Activated CD4-positive, alpha-beta memory T cell treated with anti-CD3 and anti-CD28 coated beads for 36 hours (primary cell): ENCODE results near the gene CMC1. TPM values are rescaled to one million over a fixed set of nuclear protein-coding genes. Genes with fewer than 3 reads are reported as not detected.

ENCODE experiments used
- CTCF ChIA-PET: fragments of 350-600 bp; sonication (Branson Sonifier 250); formaldehyde crosslinking; loops from one replicate; lab custom pipeline; 2021; ENCODE audit warnings: antibody characterized with exemption, inconsistent platforms; lab: Charles Lee
- POLR2A ChIA-PET: fragments of 350-600 bp; sonication (Branson Sonifier 250); formaldehyde crosslinking; loops from one replicate; lab custom pipeline; 2021; ENCODE audit warnings: antibody characterized with exemption; lab: Charles Lee
- DNase-seq: peaks from one replicate; pipeline ENCODE4 v3.0.0-alpha.2; 2020
- H3K27ac Mint-ChIP-seq: one replicate; pipeline ENCODE4 v1.8.0; 2021; ENCODE audit warnings: mixed read lengths
- H3K27me3 Mint-ChIP-seq: one replicate; pipeline ENCODE4 v1.8.0; 2021; ENCODE audit warnings: mixed read lengths
- H3K36me3 Mint-ChIP-seq: one replicate; pipeline ENCODE4 v1.8.0; 2021; ENCODE audit warnings: mixed read lengths
- H3K4me1 Mint-ChIP-seq: one replicate; pipeline ENCODE4 v1.8.0; 2021; ENCODE audit warnings: low read depth, mixed read lengths
- H3K4me3 Mint-ChIP-seq: one replicate; pipeline ENCODE4 v1.8.0; 2021; ENCODE audit warnings: mild to moderate bottlenecking, mixed read lengths
- H3K9me3 Mint-ChIP-seq: one replicate; pipeline ENCODE4 v1.8.0; 2021; ENCODE audit warnings: mixed read lengths
- intact Hi-C: fragments of 100-400 bp; cut with micrococcal nuclease; formaldehyde crosslinking; loops from one replicate; pipeline ENCODE4 v1.15.1; 2023
- total RNA-seq, 2 experiments: library from RNA; stranded (reverse); gene quantifications; one replicate each; pipeline ENCODE4 v1.2.3, GENCODE V29; 2021

CMC1 gene
- total RNA-seq, 2 experiments from 2014 or later: 27.5 to 28.6 TPM

DNA sequence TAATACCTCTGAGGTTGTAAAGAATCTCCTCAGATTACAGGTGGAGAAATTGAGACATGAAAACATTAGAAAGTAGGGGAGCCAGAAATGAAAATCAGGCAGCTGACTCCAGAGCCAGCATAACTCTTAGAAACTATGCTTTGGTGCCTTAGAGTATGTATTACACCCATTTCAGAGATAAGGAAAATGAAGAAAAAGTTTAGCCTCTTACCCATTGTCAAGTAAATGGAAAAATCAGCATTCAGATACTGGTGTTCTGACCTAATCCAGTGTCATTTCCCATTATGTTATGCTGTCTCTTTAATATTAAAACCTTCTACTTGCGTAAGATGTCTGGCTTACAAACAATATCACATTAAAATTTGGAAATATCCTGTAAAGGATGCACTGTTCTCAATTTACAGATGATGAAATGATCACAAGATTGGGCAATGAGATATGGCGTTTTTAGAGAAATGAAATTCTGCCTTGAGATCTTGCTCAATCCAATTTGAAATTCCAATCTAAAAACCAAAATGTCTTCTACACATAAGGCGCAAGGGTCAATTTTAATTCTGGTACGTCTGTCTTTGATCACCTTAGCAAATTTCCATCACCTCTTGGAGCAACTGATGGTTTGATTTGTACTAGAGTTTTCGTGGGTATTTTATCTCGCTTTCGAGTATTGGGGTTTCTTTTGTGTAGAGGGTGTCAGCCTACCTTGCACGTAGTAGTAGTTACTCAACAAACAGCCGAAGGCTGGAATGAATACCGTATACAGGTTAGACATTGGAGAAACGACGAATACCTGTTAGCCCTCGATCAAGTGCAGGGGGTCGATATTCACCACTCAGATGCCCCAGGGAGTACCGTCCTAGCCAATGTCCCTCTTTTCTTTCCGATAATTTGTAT lies 106.2 kb downstream of the CMC1 start:
- DNase-seq: no peak
- intact Hi-C loops: loop anchor here (1.0 to 10.0 kb wide), 3 partner anchors 106 to 993 kb away; partner anchors contain the start of gene CMC1
- ChIA-PET POLR2A (interaction anchor here (0.6 to 2.2 kb wide), 6 partner anchors 8 to 1001 kb away, joined by 3 to 12 read pairs (median 4); partner anchors contain the start of gene CMC1), CTCF (interaction anchor here (1.2 to 2.6 kb wide), 3 partner anchors 8 to 626 kb away, joined by 3 to 23 read pairs (median 7); partner anchors contain the start of gene EOMES)
- H3K27ac Mint-ChIP-seq: peak overlapping the region; percentile 88
- peaks cover 46% of the 10 kb centered on the region for H3K4me1 Mint-ChIP-seq
- H3K9me3 Mint-ChIP-seq: peaks cover 2% of the 10 kb centered on the region
- H3K4me3 Mint-ChIP-seq: peak overlapping the region; percentile 95
- peaks cover 14% of the 10 kb centered on the region for H3K36me3 Mint-ChIP-seq
- no peaks in the 10 kb centered on the region for H3K27me3 Mint-ChIP-seq

DNA sequence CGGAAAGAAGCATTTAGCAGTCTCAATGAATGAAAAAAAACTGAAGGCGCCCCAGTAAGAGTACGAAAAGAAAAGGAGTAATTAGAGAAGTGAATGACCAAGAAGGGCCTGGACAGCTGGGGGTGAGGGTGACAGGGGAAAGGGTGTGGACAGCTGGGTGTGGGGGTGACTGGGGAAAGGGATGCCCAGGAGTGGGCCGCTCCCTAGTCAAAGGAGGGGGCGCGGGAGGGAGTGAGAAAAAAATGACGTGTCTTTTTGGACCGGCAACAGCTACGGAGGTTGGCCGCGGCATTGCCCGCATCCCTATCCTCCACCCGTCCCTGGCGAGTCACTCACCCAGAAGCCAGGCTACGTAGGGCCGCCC lies 106.8 kb downstream of the CMC1 start:
- H3K4me3 Mint-ChIP-seq: peak overlapping the region; percentile 95
- CTCF ChIA-PET: interaction anchor here (1.2 to 2.6 kb wide), 4 partner anchors 9 to 636 kb away, joined by 3 to 23 read pairs (median 9); partner anchors contain the start of gene EOMES
- peaks cover 2% of the 10 kb centered on the region for H3K9me3 Mint-ChIP-seq
- peaks cover 14% of the 10 kb centered on the region for H3K36me3 Mint-ChIP-seq
- intact Hi-C loops: loop anchor here (1.0 to 10.0 kb wide), 3 partner anchors 107 to 993 kb away; partner anchors contain the start of gene CMC1
- no peaks in the 10 kb centered on the region for H3K27me3 Mint-ChIP-seq
- peaks cover 41% of the 10 kb centered on the region for H3K4me1 Mint-ChIP-seq
- DNase-seq: no peak
- peak overlapping the region; percentile 88 for H3K27ac Mint-ChIP-seq
- POLR2A ChIA-PET: interaction anchor here (0.6 to 2.2 kb wide), 9 partner anchors 8 to 1001 kb away, joined by 3 to 12 read pairs (median 4); partner anchors contain the start of genes CMC1 and SLC4A7

DNA sequence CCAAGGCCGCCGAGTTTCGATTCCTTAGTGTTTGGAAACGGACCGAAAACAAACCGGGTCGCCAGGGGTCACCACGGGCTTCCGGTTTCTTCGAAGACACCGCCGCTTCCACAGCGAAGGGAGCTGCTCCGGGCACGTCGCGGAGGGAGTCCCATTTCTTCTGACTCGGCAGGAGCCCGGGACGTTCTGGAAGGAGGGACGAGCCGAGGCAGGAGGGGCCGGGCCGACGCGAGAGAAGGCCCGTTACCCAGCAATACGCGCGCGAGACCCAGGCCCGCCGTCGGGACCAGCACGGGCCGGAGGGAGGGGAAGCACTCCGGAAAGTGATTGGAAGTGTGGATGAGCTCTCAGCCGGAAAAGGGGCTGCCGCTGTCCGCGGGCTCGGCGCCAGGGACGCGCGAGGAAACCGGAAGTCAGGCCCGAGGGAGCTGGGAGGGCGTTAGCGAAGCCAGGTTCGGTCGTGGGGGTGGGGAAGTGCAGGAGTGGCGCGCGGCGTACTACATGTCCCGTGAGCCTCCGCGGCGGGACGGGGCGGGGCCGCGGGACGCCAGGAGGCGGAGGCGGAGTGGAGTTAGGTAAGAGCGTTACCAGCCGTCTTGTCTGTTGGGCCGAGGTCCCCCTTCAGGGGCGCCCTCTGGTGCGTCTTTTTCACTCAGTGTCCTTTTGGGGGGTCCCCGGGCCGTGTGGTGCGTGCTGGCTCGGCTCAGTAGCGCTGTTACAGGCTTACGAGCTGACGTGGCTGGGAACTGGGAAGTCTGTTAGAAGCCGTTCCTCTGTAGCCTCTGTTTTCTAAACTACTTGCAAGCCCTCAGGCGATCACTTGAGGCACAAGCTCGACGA lies 107.4 kb downstream of the CMC1 start, which contains the start of the genes AZI2 and ZCWPW2:
Gene AZI2 (minus strand): TSS at position 196 of the 840 bp plus-strand sequence. CDS start 8,207 bp downstream, outside the sequence.
Gene ZCWPW2 (plus strand): TSS at position 93 of the 840 bp plus-strand sequence. CDS start 64,348 bp downstream, outside the sequence.
- POLR2A ChIA-PET: interaction anchor here (1.0 to 2.2 kb wide), 10 partner anchors 9 to 864 kb away, joined by 3 to 12 read pairs (median 4); partner anchors contain the start of genes CMC1 and SLC4A7
- DNase-seq: peak; percentile 94
- Mint-ChIP-seq H3K4me3 (peak within 1 kb of the TSS; percentile 95), H3K36me3 (peaks cover 18% of the 10 kb centered on the region), H3K27me3 (no peaks in the 10 kb centered on the region), H3K4me1 (peaks cover 40% of the 10 kb centered on the region), H3K9me3 (peaks cover 6% of the 10 kb centered on the region), H3K27ac (peak within 1 kb of the TSS; percentile 88)
- CTCF ChIA-PET: interaction anchor here (0.8 to 2.6 kb wide), 7 partner anchors 10 to 668 kb away, joined by 3 to 23 read pairs (median 5); partner anchors contain the start of gene EOMES
- intact Hi-C loops: loop anchor here (1.0 to 10.0 kb wide), 6 partner anchors 23 to 994 kb away; partner anchors contain the start of genes CMC1 and SLC4A7

DNA sequence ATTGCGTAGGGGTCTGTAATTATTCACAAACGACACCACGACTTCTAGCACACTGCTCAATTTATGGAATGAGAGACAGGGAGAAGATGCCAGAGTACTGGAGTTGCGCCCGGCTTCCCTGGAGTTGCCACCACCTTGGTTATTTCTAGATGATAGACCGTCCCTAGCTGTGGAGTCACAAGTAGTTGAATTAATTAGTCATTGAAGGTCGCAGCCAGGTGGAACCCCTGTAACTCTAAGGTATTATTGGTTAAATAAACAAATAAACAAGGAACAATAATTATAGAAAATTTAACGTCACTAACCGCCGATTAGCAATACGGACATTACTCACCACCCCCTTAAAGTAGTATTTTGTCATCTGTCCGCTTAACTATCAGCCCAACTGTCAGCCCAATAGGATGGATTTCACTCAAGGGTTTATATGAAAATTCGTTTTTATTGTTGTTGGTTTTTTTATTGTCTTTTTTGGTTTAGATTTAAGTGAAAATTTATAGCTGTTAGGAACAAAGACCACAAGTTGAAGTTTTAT lies 108.1 kb downstream of the CMC1 start:
- Mint-ChIP-seq H3K27me3 (no peaks in the 10 kb centered on the region), H3K36me3 (peaks cover 22% of the 10 kb centered on the region), H3K9me3 (peaks cover 10% of the 10 kb centered on the region), H3K27ac (peak overlapping the region; percentile 88), H3K4me3 (peak overlapping the region; percentile 95), H3K4me1 (peaks cover 40% of the 10 kb centered on the region)
- ChIA-PET POLR2A (interaction anchor here (1.0 to 2.2 kb wide), 10 partner anchors 10 to 865 kb away, joined by 3 to 12 read pairs (median 4); partner anchors contain the start of genes CMC1 and SLC4A7), CTCF (interaction anchor here (0.8 to 2.6 kb wide), 6 partner anchors 13 to 668 kb away, joined by 3 to 23 read pairs (median 6); partner anchors contain the start of gene EOMES)
- DNase-seq: no peak
- intact Hi-C loops: loop anchor here (1.0 to 10.0 kb wide), 5 partner anchors 23 to 995 kb away; partner anchors contain the start of gene SLC4A7

Other genes with a start within 250 kb of the CMC1 start
- gene ZCWPW2, start 107.1 kb downstream of the CMC1 start, total RNA-seq: under 1 TPM; 0.39 to 0.43 TPM
- gene AZI2, start 107.2 kb downstream of the CMC1 start, total RNA-seq: 10 to 100 TPM; 35.5 to 38.9 TPM